Measurements from ENCODE around the gene TIGD7.
A peak's percentile ranks its signal among the peaks of the same experiment; 100 is the strongest.

TIGD7 gene

DNA sequence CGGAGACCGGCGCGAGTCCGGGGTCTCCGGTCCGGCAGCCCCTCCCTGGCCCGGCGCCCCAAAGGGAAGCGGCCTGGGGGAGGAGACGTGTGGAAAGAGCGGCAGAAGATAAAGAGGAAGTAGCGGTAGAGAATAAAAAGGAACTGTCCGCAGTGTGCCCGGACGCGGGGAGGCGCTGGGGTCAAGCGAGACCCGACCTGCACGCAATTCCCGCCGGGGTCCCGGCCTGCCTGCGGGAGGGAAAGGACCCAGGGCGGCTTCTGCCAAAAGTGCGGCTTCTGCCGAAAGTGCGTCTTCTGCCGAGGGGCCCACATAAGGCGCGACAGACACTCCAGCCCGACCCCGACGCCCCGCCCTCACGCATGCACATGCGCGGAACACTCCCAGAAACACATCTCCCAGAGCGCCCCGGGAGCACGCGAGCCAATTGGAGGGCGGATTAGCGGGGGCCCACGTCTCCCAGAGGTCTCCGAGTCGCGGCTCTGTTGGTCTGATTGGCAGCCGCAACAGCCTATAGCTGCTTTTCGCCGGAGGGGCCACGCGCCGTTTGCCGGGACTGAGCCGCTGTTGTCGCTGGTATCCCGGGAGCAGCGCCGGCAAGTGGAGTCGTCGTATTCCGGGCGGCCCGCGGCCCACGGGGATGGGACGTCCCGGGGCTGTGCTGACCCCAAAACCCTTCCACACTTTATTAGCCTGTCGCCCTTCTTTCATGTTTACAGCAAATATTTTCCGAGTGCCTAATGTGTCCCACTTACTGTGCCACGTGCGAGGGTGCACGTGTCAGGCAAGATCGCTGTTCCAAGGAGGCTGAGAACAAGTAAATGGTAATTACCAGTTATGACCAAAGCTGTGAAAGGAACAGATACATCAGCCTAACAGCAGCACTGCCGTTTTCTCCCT, 40.8 kb downstream of the TIGD7 start:
- Histone ChIP-seq H3K4me1 (ENCODE audit: low read length) (0 out of 2 replicates have a peak, but pooled peaks cover 3% of the 10 kb centered on the region), H3K27ac (ENCODE audit: low read length) (peak overlapping the region; percentile 80; the same call in 1 of the 2 replicates), H3K27me3 (replicated peaks; ENCODE audit: insufficient read depth, low read length) (peaks cover 2% of the 10 kb centered on the region; the same call in 1 of the 2 replicates), H3K9ac (ENCODE audit: low read length) (peak overlapping the region; percentile 71), H3K9me3 (replicated peaks; ENCODE audit: insufficient read depth, low read length) (no peaks in the 10 kb centered on the region), H3K36me3 (replicated peaks; ENCODE audit: insufficient read depth, low read length) (no peaks in the 10 kb centered on the region), H4K20me1 (ENCODE audit: insufficient read depth, low read length) (no peaks in the 10 kb centered on the region), H3F3A (ENCODE audit: insufficient read depth, low read length) (peaks cover 10% of the 10 kb centered on the region), H3K4me2 (ENCODE audit: low read depth, low read length) (peak overlapping the region; percentile 84), H3K9me2 (replicated peaks; ENCODE audit: insufficient read depth, low read length) (no peaks in the 10 kb centered on the region), H3K4me3 (ENCODE audit: low read length) (peak overlapping the region; percentile 80), H2AFZ (ENCODE audit: low read length) (peak overlapping the region; percentile 92), H3K79me2 (ENCODE audit: low read length) (no peaks in the 10 kb centered on the region)
- DNase-seq, result peak; percentile 97
- TF ChIP-seq CTCF (IDR thresholded peaks at IDR 0.05; ENCODE audit: low read length), result peak; percentile 37
- TF ChIP-seq EZH2phosphoT487 (IDR thresholded peaks at IDR 0.05; ENCODE audit: low read length), result no peak

DNA sequence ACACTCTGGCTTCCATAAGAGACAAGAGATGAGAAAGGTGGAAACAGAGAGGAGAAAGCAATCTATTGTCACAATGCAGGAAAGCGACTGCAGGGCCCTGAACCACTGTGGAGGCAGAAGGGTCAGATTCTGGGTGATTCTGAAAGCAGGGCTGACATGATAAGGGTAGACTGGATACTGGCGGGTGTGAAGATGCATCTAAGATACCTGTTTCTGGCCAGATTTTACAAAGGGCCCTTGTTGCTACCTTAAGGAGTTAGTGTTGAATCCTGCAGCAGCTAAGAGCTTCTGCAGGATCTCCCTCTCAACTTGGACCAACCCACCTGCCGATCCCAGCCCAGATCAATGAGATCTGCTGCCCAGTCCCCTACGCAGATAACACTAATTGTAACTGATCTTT, 42.7 kb downstream of the TIGD7 start:
- no peaks in the 10 kb centered on the region for H3K36me3 ChIP-seq (replicated peaks; ENCODE audit: insufficient read depth, low read length)
- H3K4me1 ChIP-seq (ENCODE audit: low read length), result 0 out of 2 replicates have a peak, but pooled peaks cover 3% of the 10 kb centered on the region
- no peak overlapping the region for H3K4me3 ChIP-seq (ENCODE audit: low read length)
- no peaks in the 10 kb centered on the region for H3K9me2 ChIP-seq (replicated peaks; ENCODE audit: insufficient read depth, low read length)
- H3K79me2 ChIP-seq (ENCODE audit: low read length), result no peaks in the 10 kb centered on the region
- peaks cover 19% of the 10 kb centered on the region; the same call in 1 of the 2 replicates for H3K27me3 ChIP-seq (replicated peaks; ENCODE audit: insufficient read depth, low read length)
- H4K20me1 ChIP-seq (ENCODE audit: insufficient read depth, low read length), result no peaks in the 10 kb centered on the region
- H3K9ac ChIP-seq (ENCODE audit: low read length), result no peak overlapping the region
- peaks cover 10% of the 10 kb centered on the region for H3F3A ChIP-seq (ENCODE audit: insufficient read depth, low read length)
- no peak overlapping the region for H3K4me2 ChIP-seq (ENCODE audit: low read depth, low read length)
- H3K9me3 ChIP-seq (replicated peaks; ENCODE audit: insufficient read depth, low read length), result no peaks in the 10 kb centered on the region
- TF ChIP-seq CTCF (IDR thresholded peaks at IDR 0.05; ENCODE audit: low read length) (no peak), EZH2phosphoT487 (IDR thresholded peaks at IDR 0.05; ENCODE audit: low read length) (no peak), EZH2 (optimal IDR thresholded peaks at IDR 0.05; ENCODE audit: low read depth, low read length) (no peak)
- H2AFZ ChIP-seq (ENCODE audit: low read length), result no peak overlapping the region
- no peak overlapping the region for H3K27ac ChIP-seq (ENCODE audit: low read length)
- DNase-seq, result no peak

GRCh38 chr16:3259836-3260235, 45.4 kb downstream of the TIGD7 start:
- Histone ChIP-seq H3K9ac (ENCODE audit: low read length) (no peak overlapping the region), H3K27me3 (replicated peaks; ENCODE audit: insufficient read depth, low read length) (peaks cover 40% of the 10 kb centered on the region), H3K4me3 (ENCODE audit: low read length) (no peak overlapping the region), H3K9me2 (replicated peaks; ENCODE audit: insufficient read depth, low read length) (no peaks in the 10 kb centered on the region), H4K20me1 (ENCODE audit: insufficient read depth, low read length) (no peaks in the 10 kb centered on the region), H3K79me2 (ENCODE audit: low read length) (no peaks in the 10 kb centered on the region), H3K36me3 (replicated peaks; ENCODE audit: insufficient read depth, low read length) (no peaks in the 10 kb centered on the region), H3F3A (ENCODE audit: insufficient read depth, low read length) (peaks cover 10% of the 10 kb centered on the region), H3K9me3 (replicated peaks; ENCODE audit: insufficient read depth, low read length) (no peaks in the 10 kb centered on the region), H3K27ac (ENCODE audit: low read length) (no peak overlapping the region), H2AFZ (ENCODE audit: low read length) (no peak overlapping the region), H3K4me1 (ENCODE audit: low read length) (0 out of 2 replicates have a peak, but pooled peaks cover 2% of the 10 kb centered on the region), H3K4me2 (ENCODE audit: low read depth, low read length) (peak overlapping the region; percentile 23; the same call in 1 of the 2 replicates)
- no peak for TF ChIP-seq EZH2phosphoT487 (IDR thresholded peaks at IDR 0.05; ENCODE audit: low read length)
- no peak for TF ChIP-seq EZH2 (optimal IDR thresholded peaks at IDR 0.05; ENCODE audit: low read depth, low read length)
- no peak for TF ChIP-seq CTCF (IDR thresholded peaks at IDR 0.05; ENCODE audit: low read length)
- DNase-seq, result no peak

All from MM.1S (cell line).